RKO (cell line): Measurements from ENCODE around the gene NMS.

Experiments used
- DNase-seq: peaks from one replicate; pipeline ENCODE4 v3.0.0-alpha.2; 2016; ENCODE audit warnings: low spot score

The NMS gene

GRCh38 chr2:100485396-100485795 is 15.1 kb downstream of the NMS start:
- DNase-seq = no peak

GRCh38 chr2:100494712-100495111 is 24.4 kb downstream of the NMS start:
- DNase-seq = no peak

- no peak for DNase-seq
Measured at GRCh38 chr2:100502782-100503181, 32.5 kb downstream of the NMS start.

GRCh38 chr2:100504542-100504941 is 34.3 kb downstream of the NMS start:
- no peak for DNase-seq

GRCh38 chr2:100509066-100509465 is 38.8 kb downstream of the NMS start:
- DNase-seq = no peak

- DNase-seq = no peak
Measured at GRCh38 chr2:100513650-100514049, 43.4 kb downstream of the NMS start.

GRCh38 chr2:100517556-100517955 is 47.3 kb downstream of the NMS start:
- no peak for DNase-seq

- no peak for DNase-seq
Measured at GRCh38 chr2:100518801-100519200, 48.5 kb downstream of the NMS start.

- DNase-seq = peak; percentile 32
Measured at GRCh38 chr2:100520224-100520623, 49.9 kb downstream of the NMS start.

- no peak for DNase-seq
Measured at GRCh38 chr2:100522430-100522829, 52.1 kb downstream of the NMS start.

GRCh38 chr2:100524331-100524730 is 54.0 kb downstream of the NMS start:
- DNase-seq = no peak

- DNase-seq = no peak
Measured at GRCh38 chr2:100526868-100527267, 56.6 kb downstream of the NMS start.

- DNase-seq = no peak
Measured at GRCh38 chr2:100527440-100528015, 57.2 kb downstream of the NMS start.

GRCh38 chr2:100529176-100529575 is 58.9 kb downstream of the NMS start:
- DNase-seq = no peak

GRCh38 chr2:100529900-100530299 is 59.6 kb downstream of the NMS start:
- DNase-seq = peak; percentile 8
